Body of pancreas (tissue), 4 donors: ENCODE data around the gene NHLRC2. TPM values are rescaled to one million over a fixed set of nuclear protein-coding genes. Genes with fewer than 3 reads are reported as not detected.
A peak's percentile ranks its signal among the peaks of the same experiment; 100 is the strongest.

ENCODE experiments used
- ATAC-seq: fragments of 150-250 bp; one replicate; pipeline ENCODE4 v1.9.1; 2016
- DNase-seq, 4 donors: peaks; one replicate each; pipeline ENCODE4 v3.0.0-alpha.2; 2019
- H3K27ac ChIP-seq, 4 donors: fragments of 200-600 bp; sonication (generic); 1 replicate in 3 of 4; 2 replicates in 1 of 4; pipeline versions ENCODE4 v1.5.1 to v1.6.1; 2016 to 2019; ENCODE audit warnings: mild to moderate bottlenecking in 1 of 4, mixed read lengths in 1 of 4, moderate library complexity in 1 of 4
- H3K27me3 ChIP-seq, 2 donors: fragments of 200-600 bp; sonication (generic); one replicate each; pipeline ENCODE4 v1.6.0; 2016; ENCODE audit warnings: mild to moderate bottlenecking in 1 of 2
- H3K36me3 ChIP-seq, 2 donors: fragments of 200-600 bp; sonication (generic); replicated peaks in 1 of 2; 2 replicates each; pipeline ENCODE4 v1.5.1; 2016; ENCODE audit warnings: low read depth in 2 of 2; ENCODE audit not compliant: insufficient read depth in 1 of 2
- H3K4me1 ChIP-seq: fragments of 200-600 bp; sonication (generic); one replicate; pipeline ENCODE4 v1.6.0; 2016
- H3K4me3 ChIP-seq, 2 donors: fragments of 200-600 bp; sonication (generic); 1 replicate in 1 of 2; 2 replicates in 1 of 2; pipeline ENCODE4 v1.5.1; 2016 to 2019
- H3K9me3 ChIP-seq, 3 donors: fragments of 200-600 bp; sonication (generic); 1 replicate in 2 of 3; 2 replicates in 1 of 3; pipeline ENCODE4 v1.5.1; 2016
- POLR2A ChIP-seq, 3 donors: fragments of 450-650 bp; IDR thresholded peaks; one replicate each; pipeline ENCODE4 v1.6.1; 2016; ENCODE audit warnings: antibody characterized with exemption in 3 of 3, mild to moderate bottlenecking in 2 of 3
- WGBS, 2 donors: methylation state at CpG; one replicate each; pipeline ENCODE4 v1.1.5; 2017; 5-methylcytosine and 5-hydroxymethylcytosine counted together
- intact Hi-C: fragments of 100-400 bp; cut with DNase I; formaldehyde crosslinking; loops from one replicate; pipeline ENCODE4 v1.15.1; 2023
- total RNA-seq, 2 donors: library from RNA; depleted of rRNA; stranded (reverse); fragments of >200 nt; gene quantifications; one replicate each; pipeline ENCODE4 v1.1.0, GENCODE V29; 2016
- TF ChIP-seq, protein P1 (sequence below), 7 experiments: fragments of 450-650 bp in 4 of 7; fragments of 200-600 bp in 3 of 7; sonication (generic) in 3 of 7; IDR thresholded peaks; one replicate each; pipeline ENCODE4 v1.5.1; 2016 to 2019; ENCODE audit warnings: antibody characterized with exemption in 7 of 7

Gene NHLRC2
- total RNA-seq, 2 donors from 2014 or later = 17.9 to 50.4 TPM

DNA sequence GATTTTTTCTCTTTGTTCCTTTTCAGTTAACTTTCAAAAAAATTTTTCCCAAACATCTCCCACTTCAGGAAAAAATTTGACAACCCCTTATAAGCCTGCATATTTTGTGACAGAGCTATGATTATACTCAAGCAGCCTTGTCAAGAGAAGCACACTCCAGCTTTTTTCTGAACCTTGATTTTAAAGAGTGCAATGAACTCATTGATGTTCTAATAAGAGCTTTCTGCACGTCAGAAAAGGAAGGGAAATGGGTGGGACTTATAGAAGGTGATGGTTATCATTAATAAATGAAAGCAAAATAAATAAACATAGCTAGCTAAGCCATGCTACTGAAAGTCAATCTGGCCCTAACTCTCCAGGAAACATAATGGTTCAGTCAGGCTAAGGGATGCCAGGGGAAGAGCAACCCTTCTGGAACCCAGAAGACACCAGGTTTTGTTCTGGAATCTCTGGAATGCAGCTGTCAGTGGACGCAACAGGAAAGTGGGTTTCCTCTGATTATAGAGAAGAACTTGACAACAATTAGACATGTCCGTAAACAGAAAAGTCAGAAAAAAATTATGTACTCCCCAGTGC lies 76.1 kb downstream of the NHLRC2 start:
- WGBS, 2 donors = 77 to 78% methylated on average over 3 of the region's 3 CpGs
- Histone ChIP-seq H3K4me3 (no peak overlapping the region), H3K36me3 (no peaks in the 10 kb centered on the region), H3K27me3 (no peaks in the 10 kb centered on the region), H3K4me1 (peaks cover 6% of the 10 kb centered on the region), H3K9me3 (no peaks in the 10 kb centered on the region), H3K27ac (no peak overlapping the region)
- no peak for TF ChIP-seq POLR2A (IDR thresholded peaks at IDR 0.05)
- TF ChIP-seq, protein P1, sequence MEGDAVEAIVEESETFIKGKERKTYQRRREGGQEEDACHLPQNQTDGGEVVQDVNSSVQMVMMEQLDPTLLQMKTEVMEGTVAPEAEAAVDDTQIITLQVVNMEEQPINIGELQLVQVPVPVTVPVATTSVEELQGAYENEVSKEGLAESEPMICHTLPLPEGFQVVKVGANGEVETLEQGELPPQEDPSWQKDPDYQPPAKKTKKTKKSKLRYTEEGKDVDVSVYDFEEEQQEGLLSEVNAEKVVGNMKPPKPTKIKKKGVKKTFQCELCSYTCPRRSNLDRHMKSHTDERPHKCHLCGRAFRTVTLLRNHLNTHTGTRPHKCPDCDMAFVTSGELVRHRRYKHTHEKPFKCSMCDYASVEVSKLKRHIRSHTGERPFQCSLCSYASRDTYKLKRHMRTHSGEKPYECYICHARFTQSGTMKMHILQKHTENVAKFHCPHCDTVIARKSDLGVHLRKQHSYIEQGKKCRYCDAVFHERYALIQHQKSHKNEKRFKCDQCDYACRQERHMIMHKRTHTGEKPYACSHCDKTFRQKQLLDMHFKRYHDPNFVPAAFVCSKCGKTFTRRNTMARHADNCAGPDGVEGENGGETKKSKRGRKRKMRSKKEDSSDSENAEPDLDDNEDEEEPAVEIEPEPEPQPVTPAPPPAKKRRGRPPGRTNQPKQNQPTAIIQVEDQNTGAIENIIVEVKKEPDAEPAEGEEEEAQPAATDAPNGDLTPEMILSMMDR (IDR thresholded peaks at IDR 0.05) = no peak
- DNase-seq (no peak), ATAC-seq (no peak)
- intact Hi-C loops = loop anchor here (10.0 kb wide), 1 partner anchor 184 kb away; no protein-coding TSS in a partner anchor

DNA sequence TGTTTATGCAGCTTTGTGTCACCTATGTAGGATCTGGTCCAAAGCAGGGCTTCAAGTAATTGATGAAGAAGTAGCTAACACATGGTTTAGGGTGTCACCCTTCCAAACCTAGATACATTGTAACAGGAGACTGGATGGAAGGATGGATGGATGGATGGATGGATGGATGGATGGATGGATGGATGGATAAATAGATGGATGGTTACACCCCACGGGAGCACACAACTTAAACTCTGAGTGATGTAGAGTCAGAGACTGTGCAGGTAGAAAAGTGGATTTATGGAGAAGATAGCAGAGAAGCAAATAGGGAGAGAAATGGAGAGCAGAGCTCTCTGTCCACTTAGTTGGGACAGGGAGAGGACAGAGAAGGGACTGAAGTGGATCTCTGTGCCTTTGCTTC lies 78.4 kb downstream of the NHLRC2 start:
- no peak for TF ChIP-seq POLR2A (IDR thresholded peaks at IDR 0.05)

DNA sequence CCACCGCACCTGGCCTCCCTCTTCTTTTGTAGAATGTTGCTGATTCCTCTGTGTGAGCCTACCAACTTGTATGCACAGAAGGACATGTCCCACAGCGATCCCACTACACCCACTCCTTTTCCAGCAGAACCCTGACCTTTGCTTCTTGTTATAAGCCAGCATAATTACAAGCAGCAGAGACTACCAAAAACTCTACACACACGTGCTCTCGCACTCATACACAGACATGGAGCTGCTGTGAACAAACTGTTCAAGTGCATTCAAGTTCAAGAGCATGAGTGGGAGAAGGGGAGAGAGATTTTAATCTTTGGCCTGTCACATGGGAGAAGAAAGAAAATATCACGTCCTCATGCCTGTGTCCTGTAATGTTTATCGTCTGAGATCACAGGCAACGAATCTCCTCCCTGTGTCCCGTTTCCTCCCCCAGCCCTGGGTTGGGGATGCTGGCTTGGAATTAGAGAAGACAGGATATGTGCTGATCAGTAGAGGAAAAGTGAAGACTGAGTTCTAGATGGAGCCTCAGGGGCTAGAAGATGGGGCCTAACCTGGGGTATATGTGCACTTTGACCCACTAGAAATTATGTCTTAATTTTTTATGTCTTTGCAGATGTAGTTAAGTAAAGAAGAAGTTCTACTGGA lies 79.6 kb downstream of the NHLRC2 start:
- Histone ChIP-seq H3K27me3 (no peaks in the 10 kb centered on the region), H3K4me3 (no peak overlapping the region), H3K9me3 (no peaks in the 10 kb centered on the region), H3K36me3 (no peaks in the 10 kb centered on the region), H3K4me1 (peaks cover 13% of the 10 kb centered on the region), H3K27ac (no peak overlapping the region)
- ATAC-seq (no peak), DNase-seq (no peak)
- TF ChIP-seq, protein P1 (IDR thresholded peaks at IDR 0.05) = no peak
- no peak for TF ChIP-seq POLR2A (IDR thresholded peaks at IDR 0.05)
- intact Hi-C loops = loop anchor here (10.0 kb wide), 1 partner anchor 181 kb away; no protein-coding TSS in a partner anchor
- 75 to 86% methylated on average over 8 of the region's 8 CpGs for WGBS, 2 donors

More for the DNA sequence above, 78.4 kb downstream of the NHLRC2 start:
- intact Hi-C loops = loop anchor here (10.0 kb wide), 1 partner anchor 182 kb away; no protein-coding TSS in a partner anchor
- H3K27ac ChIP-seq = no peak overlapping the region
- H3K36me3 ChIP-seq = no peaks in the 10 kb centered on the region
- no peak for ATAC-seq
- H3K9me3 ChIP-seq = no peaks in the 10 kb centered on the region
- peaks cover 7% of the 10 kb centered on the region for H3K4me1 ChIP-seq
- no peak overlapping the region for H3K4me3 ChIP-seq
- no peak for DNase-seq
- 77 to 83% methylated on average over 1 of the region's 1 CpG for WGBS, 2 donors
- no peaks in the 10 kb centered on the region for H3K27me3 ChIP-seq

DNA sequence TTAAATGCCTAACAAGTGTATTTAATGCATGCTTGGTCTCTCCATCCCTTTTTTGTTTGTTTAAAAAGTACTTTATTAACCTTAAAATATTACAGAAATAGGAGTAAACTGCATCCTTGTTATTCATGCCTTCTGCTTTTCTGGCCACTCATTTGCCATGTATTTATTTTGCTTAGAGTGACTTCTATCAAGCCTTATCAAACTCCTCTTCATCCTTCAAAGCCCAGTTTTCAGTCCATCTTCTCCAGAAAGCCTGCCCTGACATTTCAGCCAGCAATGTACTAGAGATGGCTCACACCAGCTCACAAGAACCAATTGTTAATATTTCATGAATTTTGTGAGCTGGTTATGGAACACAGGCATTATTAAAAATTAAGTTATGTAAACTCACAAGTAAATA lies 82.8 kb downstream of the NHLRC2 start:
- intact Hi-C loops = loop anchor here (10.0 kb wide), 1 partner anchor 178 kb away; no protein-coding TSS in a partner anchor
- no peak overlapping the region for H3K27ac ChIP-seq
- H3K9me3 ChIP-seq = no peaks in the 10 kb centered on the region
- DNase-seq (no peak), ATAC-seq (no peak)
- no peaks in the 10 kb centered on the region for H3K36me3 ChIP-seq
- peaks cover 13% of the 10 kb centered on the region for H3K4me1 ChIP-seq
- H3K4me3 ChIP-seq = no peak overlapping the region
- TF ChIP-seq POLR2A (IDR thresholded peaks at IDR 0.05) = no peak
- TF ChIP-seq, protein P1 (IDR thresholded peaks at IDR 0.05) = no peak
- H3K27me3 ChIP-seq = no peaks in the 10 kb centered on the region

DNA sequence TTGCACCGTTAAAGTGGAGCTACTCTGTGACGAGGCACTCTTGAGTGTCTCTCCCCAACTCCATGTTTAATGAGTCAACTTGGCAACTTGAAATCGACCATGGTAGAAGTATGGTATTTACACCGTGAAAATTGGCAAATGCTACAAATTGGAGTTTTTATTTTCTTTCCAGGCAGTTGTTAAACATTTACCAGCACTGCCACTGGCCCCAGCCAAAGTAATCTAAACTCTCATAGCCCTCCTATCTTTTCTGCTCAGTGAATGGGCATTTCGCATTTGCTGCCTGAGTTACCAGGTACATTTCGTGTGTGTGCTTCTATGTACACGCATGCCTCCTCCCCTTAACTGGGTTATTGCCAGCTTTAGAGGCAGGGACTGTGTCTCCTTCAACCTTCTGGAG lies 83.3 kb downstream of the NHLRC2 start:
- peak; percentile 89 for ATAC-seq

More for the DNA sequence above, 83.3 kb downstream of the NHLRC2 start:
- H3K4me3 ChIP-seq = no peak overlapping the region
- no peaks in the 10 kb centered on the region for H3K9me3 ChIP-seq
- no peaks in the 10 kb centered on the region for H3K27me3 ChIP-seq
- H3K27ac ChIP-seq = peak overlapping the region in 2 of 4 donors; percentile 16 to 24
- H3K4me1 ChIP-seq = peaks cover 13% of the 10 kb centered on the region
- intact Hi-C loops = loop anchor here (10.0 kb wide), 1 partner anchor 177 kb away; no protein-coding TSS in a partner anchor
- no peak for TF ChIP-seq POLR2A (IDR thresholded peaks at IDR 0.05)
- TF ChIP-seq, protein P1 (IDR thresholded peaks at IDR 0.05) = no peak
- 12 to 17% methylated on average over 7 of the region's 7 CpGs for WGBS, 2 donors
- DNase-seq = peak; percentile 44 to 72 (median 56)
- no peaks in the 10 kb centered on the region for H3K36me3 ChIP-seq
